CD8-positive, alpha-beta memory T cell (primary cell): ENCODE data around the gene ZNF618. TPM values are rescaled to one million over a fixed set of nuclear protein-coding genes. Genes with fewer than 3 reads are reported as not detected.

Experiments used
- CTCF ChIA-PET: fragments of 350-600 bp; sonication (Branson Sonifier 250); formaldehyde crosslinking; loops from one replicate; lab custom pipeline; 2021; ENCODE audit warnings: antibody characterized with exemption; lab: Charles Lee
- POLR2A ChIA-PET: fragments of 350-600 bp; sonication (Branson Sonifier 250); formaldehyde crosslinking; loops from one replicate; lab custom pipeline; 2021; ENCODE audit warnings: antibody characterized with exemption; lab: Charles Lee
- DNase-seq, 5 donors: peaks; one replicate each; pipeline versions ENCODE4 v3.0.0 to v3.0.0-alpha.2; 2020 to 2022; ENCODE audit warnings: mixed read lengths in 1 of 5
- H3K27ac ChIP-seq: one replicate; pipeline ENCODE4 v1.7.0; 2013; ENCODE audit warnings: low read depth, mild to moderate bottlenecking, low read length, moderate library complexity
- H3K27me3 ChIP-seq: 2 replicates; pipeline ENCODE4 v1.7.0; 2013; ENCODE audit warnings: low read length, mild to moderate bottlenecking; ENCODE audit not compliant: insufficient read depth, poor library complexity, severe bottlenecking
- H3K36me3 ChIP-seq: 2 replicates; pipeline ENCODE4 v1.7.0; 2013; ENCODE audit warnings: mild to moderate bottlenecking, low read length, moderate library complexity; ENCODE audit not compliant: insufficient read depth
- H3K4me1 ChIP-seq: 2 replicates; pipeline ENCODE4 v1.7.0; 2013; ENCODE audit warnings: mild to moderate bottlenecking, low read length, moderate library complexity; ENCODE audit not compliant: insufficient read depth
- H3K4me3 ChIP-seq: 2 replicates; pipeline ENCODE4 v1.7.0; 2013; ENCODE audit warnings: mild to moderate bottlenecking, low read length
- H3K9me3 ChIP-seq: 2 replicates; pipeline ENCODE4 v1.7.0; 2013; ENCODE audit warnings: mild to moderate bottlenecking, low read length
- H3K27ac Mint-ChIP-seq, 8 donors: one replicate each; pipeline ENCODE4 v1.8.0; 2020 to 2021; ENCODE audit warnings: mixed read lengths in 8 of 8, mild to moderate bottlenecking in 6 of 8, inconsistent platforms in 3 of 8, moderate library complexity in 3 of 8
- H3K27me3 Mint-ChIP-seq, 2 donors: one replicate each; pipeline ENCODE4 v1.8.0; 2020 to 2021; ENCODE audit warnings: mixed read lengths in 2 of 2, mild to moderate bottlenecking in 1 of 2, moderate library complexity in 1 of 2
- H3K36me3 Mint-ChIP-seq, 3 donors: one replicate each; pipeline ENCODE4 v1.8.0; 2020 to 2021; ENCODE audit warnings: mixed read lengths in 3 of 3, inconsistent platforms in 1 of 3, mild to moderate bottlenecking in 1 of 3
- H3K4me1 Mint-ChIP-seq, 3 donors: one replicate each; pipeline ENCODE4 v1.8.0; 2020 to 2021; ENCODE audit warnings: mixed read lengths in 3 of 3, inconsistent platforms in 1 of 3, mild to moderate bottlenecking in 1 of 3
- H3K4me3 Mint-ChIP-seq, 7 donors: one replicate each; pipeline ENCODE4 v1.8.0; 2020 to 2021; ENCODE audit warnings: mixed read lengths in 7 of 7, mild to moderate bottlenecking in 6 of 7, moderate library complexity in 4 of 7, inconsistent platforms in 2 of 7
- H3K9me3 Mint-ChIP-seq, 5 donors: one replicate each; pipeline ENCODE4 v1.8.0; 2020 to 2022; ENCODE audit warnings: mixed read lengths in 5 of 5, mild to moderate bottlenecking in 3 of 5, moderate library complexity in 2 of 5, inconsistent platforms in 1 of 5
- polyA plus RNA-seq: library from polyadenylated mRNA; unstranded; fragments of 300-500 nt; fragmentation: Illumina TruSeq; gene quantifications from one replicate; pipeline ENCODE4 v1.2.3, GENCODE V29; 2021
- total RNA-seq, 2 experiments: library from RNA; stranded (reverse); gene quantifications; one replicate each; pipeline ENCODE4 v1.2.3, GENCODE V29; 2021

Gene ZNF618, protein sequence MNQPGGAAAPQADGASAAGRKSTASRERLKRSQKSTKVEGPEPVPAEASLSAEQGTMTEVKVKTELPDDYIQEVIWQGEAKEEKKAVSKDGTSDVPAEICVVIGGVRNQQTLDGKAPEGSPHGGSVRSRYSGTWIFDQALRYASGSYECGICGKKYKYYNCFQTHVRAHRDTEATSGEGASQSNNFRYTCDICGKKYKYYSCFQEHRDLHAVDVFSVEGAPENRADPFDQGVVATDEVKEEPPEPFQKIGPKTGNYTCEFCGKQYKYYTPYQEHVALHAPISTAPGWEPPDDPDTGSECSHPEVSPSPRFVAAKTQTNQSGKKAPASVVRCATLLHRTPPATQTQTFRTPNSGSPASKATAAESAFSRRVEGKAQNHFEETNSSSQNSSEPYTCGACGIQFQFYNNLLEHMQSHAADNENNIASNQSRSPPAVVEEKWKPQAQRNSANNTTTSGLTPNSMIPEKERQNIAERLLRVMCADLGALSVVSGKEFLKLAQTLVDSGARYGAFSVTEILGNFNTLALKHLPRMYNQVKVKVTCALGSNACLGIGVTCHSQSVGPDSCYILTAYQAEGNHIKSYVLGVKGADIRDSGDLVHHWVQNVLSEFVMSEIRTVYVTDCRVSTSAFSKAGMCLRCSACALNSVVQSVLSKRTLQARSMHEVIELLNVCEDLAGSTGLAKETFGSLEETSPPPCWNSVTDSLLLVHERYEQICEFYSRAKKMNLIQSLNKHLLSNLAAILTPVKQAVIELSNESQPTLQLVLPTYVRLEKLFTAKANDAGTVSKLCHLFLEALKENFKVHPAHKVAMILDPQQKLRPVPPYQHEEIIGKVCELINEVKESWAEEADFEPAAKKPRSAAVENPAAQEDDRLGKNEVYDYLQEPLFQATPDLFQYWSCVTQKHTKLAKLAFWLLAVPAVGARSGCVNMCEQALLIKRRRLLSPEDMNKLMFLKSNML
- total RNA-seq = under 1 TPM; 0.55 to 0.57 TPM
- 1.2 TPM for polyA plus RNA-seq

DNA sequence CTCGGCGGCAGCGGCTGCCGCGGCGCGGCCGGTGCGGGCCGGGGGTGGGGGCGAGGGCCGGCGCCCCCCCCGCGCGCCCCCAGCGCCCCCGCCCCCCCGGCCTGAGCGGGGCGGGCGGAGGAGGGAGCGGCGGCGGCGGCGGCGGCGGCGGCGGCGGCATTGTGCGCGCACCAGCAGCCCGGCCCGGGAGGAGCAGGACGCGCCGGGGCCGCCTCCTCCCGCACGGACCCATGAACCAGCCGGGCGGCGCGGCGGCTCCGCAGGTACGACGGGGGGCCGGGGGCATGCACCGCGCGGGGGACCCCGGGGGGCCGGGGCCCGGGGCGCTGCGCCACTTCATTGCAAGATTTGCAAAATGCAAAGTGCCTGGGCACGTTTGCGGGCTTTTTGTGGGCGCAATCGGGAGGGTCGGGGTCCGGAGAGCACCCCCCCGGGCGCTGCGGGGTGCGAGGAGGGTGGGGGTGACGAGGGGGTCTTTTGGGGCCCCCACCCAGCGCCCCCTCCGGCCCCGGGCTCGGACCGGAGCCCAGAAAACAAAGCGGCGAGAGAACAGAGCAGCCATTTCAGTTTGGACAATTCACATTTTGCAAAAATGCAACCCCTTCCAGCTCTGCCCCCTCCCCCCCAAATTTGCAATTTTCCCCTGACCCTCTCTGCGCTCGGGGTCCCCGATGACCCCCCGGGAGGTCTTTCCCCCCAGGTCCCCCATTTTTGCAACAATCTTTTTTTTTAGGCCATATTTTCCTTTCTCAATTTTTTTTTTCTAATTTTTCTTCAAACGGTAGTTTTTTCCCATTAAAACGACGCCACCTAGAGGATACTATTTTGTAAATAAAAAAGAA, at the start of gene ZNF618:
ZNF618 (plus strand) TSS at position 159 of the 842 bp plus-strand sequence; CDS start at position 231, 72 bp downstream.
- Mint-ChIP-seq H3K27ac (peak within 1 kb of the TSS in 5 of 8 donors; percentile 26 to 86 (median 82)), H3K4me1 (peaks cover 6 to 16% (median 9%) of the 10 kb centered on the region in 3 donors), H3K36me3 (peaks cover 0 to 2% (median 0%) of the 10 kb centered on the region in 3 donors), H3K4me3 (peak within 1 kb of the TSS; percentile 90 to 95 (median 92)), H3K9me3 (no peaks in the 10 kb centered on the region), H3K27me3 (peaks cover 9 to 33% of the 10 kb centered on the region in 2 donors)
- no peaks in the 10 kb centered on the region for H3K4me1 ChIP-seq
- H3K4me3 ChIP-seq = peak within 1 kb of the TSS; percentile 39
- H3K9me3 ChIP-seq = no peaks in the 10 kb centered on the region
- ChIA-PET POLR2A (no interaction called here), CTCF (interaction anchor here (0.7 to 1.4 kb wide), 2 partner anchors 9 to 262 kb away, joined by 3 to 5 read pairs; no protein-coding TSS in a partner anchor)
- peak in 1 of 5 donors; percentile 1 for DNase-seq
- H3K27ac ChIP-seq = no peak within 1 kb of the TSS
- no peaks in the 10 kb centered on the region for H3K27me3 ChIP-seq
- no peaks in the 10 kb centered on the region for H3K36me3 ChIP-seq

DNA sequence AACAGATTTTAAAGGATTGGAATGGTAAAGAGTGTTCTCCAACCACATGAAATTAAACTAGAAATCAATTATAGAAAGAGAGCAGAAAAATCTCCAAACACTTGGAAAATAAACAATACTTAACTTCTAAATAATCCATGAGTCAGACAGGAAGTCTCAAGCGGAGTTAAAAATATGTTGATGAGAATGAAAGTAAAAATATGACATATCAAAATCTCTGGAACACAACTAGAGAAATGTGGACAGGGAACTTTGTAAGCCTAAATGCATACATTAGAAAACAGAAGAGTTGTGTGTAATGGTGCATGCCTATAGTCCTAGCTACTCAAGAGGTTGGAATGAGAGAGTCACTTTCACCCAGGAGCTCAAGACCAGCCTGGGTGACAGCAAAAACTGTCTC, 47.9 kb upstream of the ZNF618 start:
- H3K9me3 ChIP-seq = no peaks in the 10 kb centered on the region
- Mint-ChIP-seq H3K9me3 (peaks cover 12 to 30% (median 19%) of the 10 kb centered on the region in 5 donors), H3K36me3 (no peaks in the 10 kb centered on the region), H3K4me1 (peaks cover 0 to 5% (median 4%) of the 10 kb centered on the region in 3 donors), H3K27me3 (peaks cover 10 to 44% of the 10 kb centered on the region in 2 donors), H3K27ac (no peak overlapping the region), H3K4me3 (peak overlapping the region in 1 of 7 donors; percentile 28)
- ChIA-PET POLR2A (no interaction called here), CTCF (no interaction called here)
- no peaks in the 10 kb centered on the region for H3K36me3 ChIP-seq
- H3K27ac ChIP-seq = no peak overlapping the region
- no peaks in the 10 kb centered on the region for H3K4me1 ChIP-seq
- no peak for DNase-seq
- H3K4me3 ChIP-seq = no peak overlapping the region
- no peaks in the 10 kb centered on the region for H3K27me3 ChIP-seq

DNA sequence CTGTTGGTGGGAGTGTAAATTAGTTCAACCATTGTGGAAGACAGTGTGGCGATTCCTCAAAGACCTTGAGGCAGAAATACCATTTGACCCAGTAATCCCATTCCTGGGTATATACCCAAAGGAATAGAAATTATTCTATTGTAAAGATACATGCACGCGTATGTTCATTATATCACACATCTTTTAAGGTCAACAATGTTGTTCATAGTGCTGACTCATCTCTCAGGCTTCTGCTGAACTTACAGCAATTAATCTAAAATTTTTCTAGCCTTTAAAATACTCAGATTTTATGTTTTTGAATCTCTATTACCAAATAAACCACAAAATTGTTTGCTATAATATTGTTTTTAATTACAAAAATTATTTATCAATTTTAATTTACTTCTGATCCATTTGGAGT, 38.8 kb upstream of the ZNF618 start:
- CTCF ChIA-PET = no interaction called here
- Histone ChIP-seq H3K36me3 (no peaks in the 10 kb centered on the region), H3K27ac (no peak overlapping the region), H3K9me3 (no peaks in the 10 kb centered on the region), H3K4me1 (no peaks in the 10 kb centered on the region), H3K4me3 (no peak overlapping the region), H3K27me3 (no peaks in the 10 kb centered on the region)
- H3K4me3 Mint-ChIP-seq = no peak overlapping the region
- H3K9me3 Mint-ChIP-seq = peaks cover 5 to 17% (median 9%) of the 10 kb centered on the region in 5 donors
- H3K27me3 Mint-ChIP-seq = peaks cover 4 to 25% of the 10 kb centered on the region in 2 donors
- H3K36me3 Mint-ChIP-seq = peaks cover 0 to 4% (median 2%) of the 10 kb centered on the region in 3 donors
- POLR2A ChIA-PET = no interaction called here
- no peaks in the 10 kb centered on the region for H3K4me1 Mint-ChIP-seq
- H3K27ac Mint-ChIP-seq = no peak overlapping the region
- no peak for DNase-seq

DNA sequence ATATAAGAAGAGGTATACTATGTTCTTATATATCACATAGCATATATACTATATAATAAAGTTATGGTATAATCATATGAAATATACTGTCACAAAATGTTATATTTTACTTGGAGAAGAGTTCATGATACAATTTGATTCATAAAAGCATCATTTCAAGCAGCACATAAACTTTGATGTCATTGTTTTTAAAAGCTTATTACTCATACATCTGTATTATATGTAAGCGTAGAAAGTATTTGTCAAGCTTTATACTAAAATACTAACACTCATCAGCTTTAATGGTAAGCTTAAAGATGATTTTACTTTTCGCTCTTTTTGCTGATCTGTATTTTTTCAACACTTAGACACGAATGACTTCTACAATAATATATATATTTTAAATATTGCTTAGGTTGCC, 34.0 kb upstream of the ZNF618 start:
- CTCF ChIA-PET = interaction anchor here (1.4 kb wide), 1 partner anchor 11 kb away, joined by 4 read pairs; no protein-coding TSS in a partner anchor
- POLR2A ChIA-PET = no interaction called here
- H3K4me1 Mint-ChIP-seq = no peaks in the 10 kb centered on the region
- no peaks in the 10 kb centered on the region for H3K36me3 Mint-ChIP-seq
- no peak overlapping the region for H3K4me3 Mint-ChIP-seq
- peaks cover 4 to 16% (median 8%) of the 10 kb centered on the region in 5 donors for H3K9me3 Mint-ChIP-seq
- Histone ChIP-seq H3K4me3 (no peak overlapping the region), H3K27me3 (no peaks in the 10 kb centered on the region), H3K4me1 (no peaks in the 10 kb centered on the region), H3K9me3 (no peaks in the 10 kb centered on the region), H3K36me3 (no peaks in the 10 kb centered on the region), H3K27ac (no peak overlapping the region)
- DNase-seq = no peak
- H3K27me3 Mint-ChIP-seq = peaks cover 2 to 8% of the 10 kb centered on the region in 2 donors
- no peak overlapping the region for H3K27ac Mint-ChIP-seq

DNA sequence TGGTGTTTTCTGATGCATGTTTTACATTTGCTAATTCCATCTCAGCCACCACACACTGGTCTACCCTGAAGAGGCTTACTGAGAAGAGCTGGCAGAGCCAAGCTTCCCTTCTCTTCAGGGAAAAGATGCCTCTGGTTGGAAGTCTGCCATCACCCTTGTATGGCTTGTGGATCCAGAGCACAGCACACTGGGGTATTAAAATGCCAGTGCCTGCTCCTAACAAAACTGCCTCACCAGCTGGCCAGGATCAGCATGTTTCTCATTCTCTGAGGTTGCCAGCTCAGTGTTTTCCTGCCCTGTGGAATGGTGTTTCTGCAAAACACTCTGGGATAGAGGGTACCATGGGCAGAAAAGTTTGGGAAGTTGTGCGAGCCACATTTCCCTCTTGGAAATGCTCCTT, 31.6 kb upstream of the ZNF618 start:
- Histone ChIP-seq H3K27me3 (no peaks in the 10 kb centered on the region), H3K4me3 (no peak overlapping the region), H3K27ac (no peak overlapping the region), H3K4me1 (no peaks in the 10 kb centered on the region), H3K9me3 (no peaks in the 10 kb centered on the region), H3K36me3 (no peaks in the 10 kb centered on the region)
- peaks cover 4 to 6% of the 10 kb centered on the region in 2 donors for H3K27me3 Mint-ChIP-seq
- CTCF ChIA-PET = interaction anchor here (1.4 kb wide), 1 partner anchor 10 kb away, joined by 3 read pairs; no protein-coding TSS in a partner anchor
- H3K4me3 Mint-ChIP-seq = no peak overlapping the region
- H3K27ac Mint-ChIP-seq = no peak overlapping the region
- no peaks in the 10 kb centered on the region for H3K4me1 Mint-ChIP-seq
- no peaks in the 10 kb centered on the region for H3K36me3 Mint-ChIP-seq
- no peak for DNase-seq
- POLR2A ChIA-PET = no interaction called here
- H3K9me3 Mint-ChIP-seq = peaks cover 4 to 16% (median 8%) of the 10 kb centered on the region in 5 donors

DNA sequence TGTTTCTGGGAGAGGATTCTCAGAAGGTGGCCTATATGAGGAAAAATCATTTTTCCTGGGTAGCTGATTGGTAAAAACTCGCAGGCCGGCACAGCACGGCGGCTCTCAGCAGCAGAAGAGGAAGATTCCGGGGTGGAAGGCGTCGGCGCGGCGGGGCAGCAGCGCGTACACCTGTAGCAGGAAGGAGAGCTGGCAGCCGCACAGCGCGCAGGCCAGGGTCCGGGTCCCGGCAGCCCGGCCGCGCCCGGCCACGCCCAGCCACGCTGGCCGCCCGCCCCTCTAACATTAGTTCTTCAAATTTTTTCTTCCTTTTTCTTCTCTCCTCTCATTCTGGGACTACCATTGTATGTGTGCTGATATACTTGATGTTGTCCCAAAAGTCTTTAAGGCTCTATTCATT, 24.8 kb upstream of the ZNF618 start:
- Mint-ChIP-seq H3K9me3 (peaks cover 4 to 21% (median 16%) of the 10 kb centered on the region in 5 donors), H3K27ac (no peak overlapping the region), H3K36me3 (peaks cover 0 to 7% (median 2%) of the 10 kb centered on the region in 3 donors), H3K27me3 (peaks cover 15 to 34% of the 10 kb centered on the region in 2 donors), H3K4me1 (no peaks in the 10 kb centered on the region), H3K4me3 (no peak overlapping the region)
- DNase-seq = no peak
- Histone ChIP-seq H3K36me3 (no peaks in the 10 kb centered on the region), H3K4me1 (no peaks in the 10 kb centered on the region), H3K27ac (no peak overlapping the region), H3K9me3 (no peaks in the 10 kb centered on the region), H3K4me3 (no peak overlapping the region), H3K27me3 (no peaks in the 10 kb centered on the region)
- CTCF ChIA-PET = no interaction called here
- POLR2A ChIA-PET = no interaction called here

DNA sequence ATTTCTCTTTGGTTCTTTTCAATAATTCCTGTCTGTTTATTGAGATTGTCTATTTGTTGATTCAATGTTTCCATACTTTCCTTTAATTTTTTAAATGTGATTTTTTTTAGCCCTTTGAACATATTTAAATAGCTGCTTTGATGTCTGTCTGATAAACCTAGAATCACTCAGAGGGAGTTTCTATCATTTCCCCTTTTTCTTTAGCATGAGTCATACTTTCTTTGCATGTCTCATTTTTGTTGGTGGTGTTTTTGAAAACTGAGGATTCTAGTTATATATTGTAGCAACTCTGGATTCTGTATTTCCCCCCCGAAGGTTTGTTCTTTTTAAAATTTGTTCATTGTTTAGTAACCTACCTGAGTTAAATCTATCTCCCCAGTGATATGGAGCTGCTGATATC, 24.2 kb upstream of the ZNF618 start:
- peaks cover 0 to 7% (median 2%) of the 10 kb centered on the region in 3 donors for H3K36me3 Mint-ChIP-seq
- Histone ChIP-seq H3K4me1 (no peaks in the 10 kb centered on the region), H3K27me3 (no peaks in the 10 kb centered on the region), H3K36me3 (no peaks in the 10 kb centered on the region), H3K27ac (no peak overlapping the region), H3K4me3 (no peak overlapping the region), H3K9me3 (no peaks in the 10 kb centered on the region)
- H3K4me1 Mint-ChIP-seq = no peaks in the 10 kb centered on the region
- H3K27me3 Mint-ChIP-seq = peaks cover 15 to 35% of the 10 kb centered on the region in 2 donors
- peak overlapping the region in 1 of 8 donors; percentile 38 for H3K27ac Mint-ChIP-seq
- ChIA-PET POLR2A (no interaction called here), CTCF (interaction anchor here (1.2 kb wide), 1 partner anchor 11 kb away, joined by 3 read pairs; no protein-coding TSS in a partner anchor)
- DNase-seq = no peak
- no peak overlapping the region for H3K4me3 Mint-ChIP-seq
- H3K9me3 Mint-ChIP-seq = peaks cover 2 to 17% (median 12%) of the 10 kb centered on the region in 5 donors
